ENCODE measurements around the gene FAM98A.

FAM98A gene

DNA sequence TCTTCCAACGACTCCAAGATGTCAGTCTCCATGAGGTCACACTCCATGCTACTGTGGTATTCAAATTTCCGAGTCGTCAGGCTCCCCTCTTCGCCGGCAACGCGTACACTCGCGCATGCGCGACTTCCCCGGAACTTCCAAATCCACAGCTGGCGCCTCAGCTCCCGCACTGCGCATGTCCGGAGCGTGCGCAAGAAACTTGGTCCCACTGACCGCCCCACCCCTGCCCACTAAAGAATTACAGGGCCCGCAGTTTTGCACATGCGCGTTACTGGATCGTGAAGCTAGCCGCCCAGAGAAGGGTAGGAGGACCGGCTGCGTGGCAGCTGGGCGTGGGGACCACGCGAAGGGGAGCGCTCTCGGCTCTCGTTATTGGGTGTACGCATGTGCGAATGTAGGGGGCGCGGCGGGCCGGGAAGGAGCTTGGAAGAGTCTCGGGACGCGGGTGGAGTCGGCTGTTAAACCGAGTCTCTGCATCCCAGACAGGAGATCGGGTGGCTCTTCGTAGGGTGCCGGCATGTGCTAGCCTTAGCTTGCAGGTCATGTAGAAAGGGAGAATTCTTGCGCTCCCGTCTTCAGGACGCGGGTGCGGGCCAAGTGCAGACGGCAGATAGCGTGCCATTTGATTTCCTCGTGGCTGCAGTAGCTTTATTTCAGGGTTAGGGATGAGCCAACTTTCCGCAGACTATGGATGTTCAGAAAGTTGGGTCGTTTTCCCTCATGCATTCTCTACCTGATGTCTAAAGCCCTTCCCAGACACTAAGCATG lies at the start of gene FAM98A:
Gene FAM98A, minus strand, starts transcription at position 125 of the 768 bp plus-strand sequence. Its CDS starts 78 bp downstream, at position 47.
- Mint-ChIP-seq H3K4me3 (peak within 1 kb of the TSS; percentile 88 to 91), H3K27ac (peak within 1 kb of the TSS; percentile 94 to 95), H3K27me3 (no peaks in the 10 kb centered on the region), H3K4me1 (peaks cover 35% of the 10 kb centered on the region), H3K9me3 (no peaks in the 10 kb centered on the region)
- ATAC-seq (peak; percentile 90), DNase-seq (peak; percentile 97 to 98)

DNA sequence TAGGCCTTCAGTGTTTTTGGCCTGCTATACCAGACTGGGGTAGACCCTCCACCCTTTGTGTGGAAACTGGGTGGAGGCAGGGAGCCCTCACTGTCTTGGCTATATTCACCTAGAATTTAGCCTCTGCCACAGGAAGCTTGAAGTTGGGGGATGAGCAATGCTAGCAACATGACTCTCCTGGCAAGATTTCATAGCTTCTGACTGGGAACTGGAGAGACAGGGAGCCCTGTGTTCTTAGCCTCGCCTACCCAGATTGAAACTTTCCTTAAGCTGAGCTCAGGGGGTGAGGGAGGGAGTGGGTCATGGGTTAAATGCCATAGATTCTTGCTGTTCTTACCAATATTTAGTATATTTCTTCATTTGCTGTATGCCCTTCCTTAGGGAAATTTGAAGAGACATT lies 46.8 kb upstream of the FAM98A start:
- Mint-ChIP-seq H3K27ac (no peak overlapping the region), H3K9me3 (peaks cover 7 to 9% of the 10 kb centered on the region in 2 donors), H3K4me1 (no peaks in the 10 kb centered on the region), H3K4me3 (no peak overlapping the region), H3K27me3 (peaks cover 12% of the 10 kb centered on the region)
- DNase-seq (no peak), ATAC-seq (no peak)

DNA sequence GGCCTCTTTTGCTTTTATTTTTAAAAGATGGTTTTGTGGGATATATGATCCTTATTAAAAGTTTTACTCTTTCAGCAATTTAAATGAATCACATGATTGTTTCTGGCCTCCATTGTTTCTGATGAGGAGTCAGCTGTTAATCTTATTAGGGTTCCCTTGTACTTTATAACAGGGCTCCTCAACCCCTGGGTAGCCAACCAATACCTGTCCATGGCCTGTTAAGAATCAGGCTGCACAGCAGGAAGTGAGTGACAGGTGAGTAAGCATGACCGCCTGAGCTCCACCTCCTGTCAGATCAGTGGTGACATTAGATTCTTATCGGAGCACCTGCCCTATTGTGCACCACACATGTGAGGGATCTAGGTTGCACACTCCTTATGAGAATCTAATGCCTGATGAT lies 45.1 kb upstream of the FAM98A start:
- no peak overlapping the region for H3K4me3 Mint-ChIP-seq
- no peak for DNase-seq
- H3K4me1 Mint-ChIP-seq: no peaks in the 10 kb centered on the region
- H3K27ac Mint-ChIP-seq: no peak overlapping the region
- peaks cover 7 to 9% of the 10 kb centered on the region in 2 donors for H3K9me3 Mint-ChIP-seq
- H3K27me3 Mint-ChIP-seq: peaks cover 12% of the 10 kb centered on the region
- ATAC-seq: no peak

DNA sequence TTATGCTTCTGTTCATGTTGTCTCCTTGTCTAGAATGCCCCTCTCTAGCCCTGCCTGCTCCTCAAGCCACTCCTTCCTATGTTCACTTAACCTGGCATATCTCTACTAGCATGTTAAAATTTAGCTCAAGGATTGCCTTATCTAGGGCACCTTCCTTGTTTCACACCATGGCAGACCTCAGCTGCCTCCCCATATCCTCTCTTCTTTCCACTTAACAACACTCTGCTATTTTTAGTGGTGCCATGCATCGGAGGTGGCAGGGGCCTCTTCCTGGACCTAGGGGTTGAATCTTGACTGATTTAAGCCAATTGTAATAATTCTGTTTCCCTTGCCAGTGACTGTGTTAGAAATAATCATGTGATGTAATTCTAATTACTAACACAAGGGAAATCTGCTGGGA lies 36.9 kb upstream of the FAM98A start:
- Mint-ChIP-seq H3K4me1 (no peaks in the 10 kb centered on the region), H3K27ac (no peak overlapping the region), H3K27me3 (no peaks in the 10 kb centered on the region), H3K9me3 (no peaks in the 10 kb centered on the region), H3K4me3 (no peak overlapping the region)
- DNase-seq (no peak), ATAC-seq (no peak)

DNA sequence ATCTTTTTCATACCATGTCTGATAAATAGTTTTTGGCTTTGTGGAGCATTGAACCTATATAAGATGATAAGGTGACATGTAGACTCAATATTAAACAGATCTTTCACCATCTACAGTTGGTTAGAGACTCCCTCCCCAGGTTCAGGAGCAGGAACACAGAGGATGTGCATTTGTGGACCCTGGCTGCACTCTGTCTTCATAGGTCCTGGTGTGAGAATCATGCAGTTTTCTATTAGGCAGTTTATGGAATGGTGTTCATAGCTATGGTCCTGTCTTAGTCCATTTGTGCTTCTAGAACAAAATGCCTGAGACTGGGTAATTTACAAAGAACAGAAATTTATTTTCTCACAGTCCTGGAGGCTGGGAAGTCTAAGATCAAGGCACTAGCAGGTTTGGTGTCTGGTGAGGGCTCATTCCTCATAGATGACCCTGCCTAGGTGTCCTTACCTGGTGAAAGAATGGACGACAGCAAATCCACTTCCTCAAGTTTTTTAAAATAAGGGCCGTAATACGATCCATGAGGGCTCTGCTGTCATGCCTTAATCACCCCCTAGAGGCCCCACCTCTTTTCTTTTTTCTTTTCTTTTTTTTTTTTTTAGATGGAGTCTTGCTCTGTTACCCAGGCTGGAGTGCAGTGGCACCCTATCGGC lies 35.3 kb upstream of the FAM98A start:
- no peak overlapping the region for H3K27ac Mint-ChIP-seq
- no peaks in the 10 kb centered on the region for H3K27me3 Mint-ChIP-seq
- H3K9me3 Mint-ChIP-seq: no peaks in the 10 kb centered on the region
- ATAC-seq (no peak), DNase-seq (no peak)
- no peaks in the 10 kb centered on the region for H3K4me1 Mint-ChIP-seq
- no peak overlapping the region for H3K4me3 Mint-ChIP-seq

DNA sequence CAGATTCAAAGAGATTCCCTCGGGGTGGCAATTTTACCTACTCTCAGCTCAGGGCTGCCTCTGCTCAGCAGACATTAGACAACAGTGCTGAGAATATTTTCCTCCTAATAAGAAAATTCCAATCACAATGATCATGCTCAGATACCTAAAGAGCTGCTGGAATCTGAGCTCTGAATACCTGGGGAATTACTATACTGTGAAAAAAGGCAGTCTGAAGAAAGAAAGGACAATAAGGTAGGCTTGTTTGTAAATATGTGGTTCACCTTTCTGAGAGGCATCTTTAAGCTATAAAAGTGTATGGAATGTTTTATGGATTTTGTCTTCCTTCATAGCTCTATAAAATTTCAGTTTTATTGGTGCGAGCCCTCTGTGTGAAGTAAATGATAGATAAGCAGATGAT lies 34.2 kb upstream of the FAM98A start:
- Mint-ChIP-seq H3K27ac (no peak overlapping the region), H3K9me3 (no peaks in the 10 kb centered on the region), H3K4me3 (no peak overlapping the region), H3K4me1 (no peaks in the 10 kb centered on the region), H3K27me3 (no peaks in the 10 kb centered on the region)
- ATAC-seq (no peak), DNase-seq (no peak)

DNA sequence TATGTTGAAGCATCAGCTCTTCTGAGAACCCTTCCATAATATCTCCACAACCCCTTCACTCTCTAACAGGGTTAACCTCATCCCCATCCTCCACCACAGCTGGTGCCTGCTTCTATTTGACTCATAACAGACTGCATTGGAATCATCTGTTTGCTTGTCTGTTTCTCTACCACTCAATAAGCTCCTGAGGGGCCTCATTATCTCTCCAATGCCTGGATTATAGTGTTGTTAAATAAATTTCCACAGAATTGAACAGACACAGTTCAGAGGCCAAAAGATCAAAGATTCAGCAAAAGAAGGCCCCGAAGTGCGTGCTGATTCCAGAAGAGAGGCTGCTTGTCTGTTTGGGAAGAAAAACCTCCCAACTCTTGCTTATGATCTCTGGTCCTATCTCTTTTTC lies 33.7 kb upstream of the FAM98A start:
- Mint-ChIP-seq H3K27me3 (no peaks in the 10 kb centered on the region), H3K27ac (no peak overlapping the region), H3K4me1 (no peaks in the 10 kb centered on the region), H3K9me3 (no peaks in the 10 kb centered on the region), H3K4me3 (no peak overlapping the region)
- DNase-seq (no peak), ATAC-seq (no peak)

DNA sequence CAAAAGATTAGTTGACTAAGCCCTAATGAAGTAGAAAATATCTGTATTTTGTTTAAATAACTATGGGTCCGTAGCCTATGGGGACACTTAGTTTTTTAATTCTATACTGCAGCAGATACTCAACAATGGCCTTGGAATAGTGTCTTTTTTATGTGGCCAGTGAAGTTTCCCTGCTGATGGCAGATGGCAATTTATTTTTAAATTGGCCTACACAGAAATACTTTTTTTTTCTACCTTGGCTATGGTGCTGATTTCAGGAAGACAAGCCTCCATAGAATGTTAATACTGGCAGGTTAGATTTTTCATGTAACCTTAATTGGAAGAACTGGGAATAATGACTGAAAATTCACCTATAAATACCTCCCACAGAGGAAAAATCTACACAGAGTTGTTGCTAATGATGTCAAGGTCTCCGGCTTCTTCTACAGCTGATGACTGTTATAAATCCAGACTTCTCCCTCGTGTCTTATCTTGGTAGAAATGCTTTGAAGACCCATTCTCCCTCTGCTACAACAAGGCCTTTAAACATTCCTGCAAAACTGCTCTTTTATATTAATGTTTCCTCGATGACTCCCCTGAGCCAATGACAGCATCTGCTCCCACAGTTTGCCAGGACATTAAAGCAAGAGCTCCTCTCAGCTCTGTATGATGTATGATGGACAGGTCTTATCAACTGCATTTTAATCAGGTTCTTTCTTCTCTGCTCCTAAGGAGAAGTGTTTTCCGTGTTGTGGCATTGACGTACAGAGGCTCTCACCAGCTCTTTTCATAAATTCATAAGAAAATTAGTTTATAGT lies 29.1 kb upstream of the FAM98A start:
- Mint-ChIP-seq H3K9me3 (no peaks in the 10 kb centered on the region), H3K4me1 (no peaks in the 10 kb centered on the region), H3K4me3 (no peak overlapping the region), H3K27ac (no peak overlapping the region), H3K27me3 (no peaks in the 10 kb centered on the region)
- DNase-seq: no peak
- no peak for ATAC-seq

DNA sequence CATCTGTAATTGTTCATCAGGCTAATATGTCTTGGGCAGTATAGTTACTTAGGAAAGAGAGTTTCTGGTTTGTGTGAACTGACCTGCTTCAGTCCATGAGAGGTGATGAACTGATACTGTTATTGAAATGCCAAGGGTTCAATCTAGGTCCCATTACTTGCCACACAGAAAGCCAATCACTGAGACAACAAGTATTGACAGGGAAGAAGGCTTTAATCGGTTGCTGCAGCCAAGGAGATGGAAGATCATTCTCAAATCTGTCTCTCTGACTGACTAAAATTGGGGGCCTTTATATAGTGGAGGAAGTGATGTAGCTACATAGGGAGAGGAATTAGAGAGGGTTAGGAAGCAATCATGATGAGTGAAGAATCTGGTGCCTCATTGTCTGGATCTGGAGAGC lies 19.9 kb upstream of the FAM98A start:
- no peak for ATAC-seq
- H3K27me3 Mint-ChIP-seq: no peaks in the 10 kb centered on the region
- no peak overlapping the region for H3K27ac Mint-ChIP-seq
- no peak for DNase-seq
- no peaks in the 10 kb centered on the region for H3K4me1 Mint-ChIP-seq
- no peak overlapping the region for H3K4me3 Mint-ChIP-seq
- H3K9me3 Mint-ChIP-seq: peaks cover 16 to 36% of the 10 kb centered on the region in 2 donors

DNA sequence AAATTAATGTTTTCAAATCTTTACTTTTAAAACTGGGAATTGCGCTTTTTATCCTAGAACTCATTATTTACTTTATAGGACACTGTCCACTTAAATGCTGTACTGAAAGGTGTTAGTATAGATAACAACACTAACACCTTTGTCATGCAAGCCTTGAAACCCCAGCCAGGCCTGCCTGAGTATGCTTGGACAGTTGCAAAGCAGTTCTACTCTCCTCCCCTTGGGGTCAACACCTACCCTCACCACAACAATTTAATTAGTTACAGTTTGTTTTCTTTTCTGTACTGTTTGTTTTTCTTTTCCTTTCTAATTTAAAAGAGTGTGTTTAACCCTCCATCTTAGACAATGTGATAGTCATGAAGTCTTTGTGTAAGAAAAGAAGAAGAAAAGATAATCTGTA lies 18.9 kb upstream of the FAM98A start:
- Mint-ChIP-seq H3K27ac (no peak overlapping the region), H3K4me3 (no peak overlapping the region), H3K4me1 (no peaks in the 10 kb centered on the region), H3K9me3 (peaks cover 16 to 36% of the 10 kb centered on the region in 2 donors), H3K27me3 (no peaks in the 10 kb centered on the region)
- DNase-seq (no peak), ATAC-seq (no peak)

DNA sequence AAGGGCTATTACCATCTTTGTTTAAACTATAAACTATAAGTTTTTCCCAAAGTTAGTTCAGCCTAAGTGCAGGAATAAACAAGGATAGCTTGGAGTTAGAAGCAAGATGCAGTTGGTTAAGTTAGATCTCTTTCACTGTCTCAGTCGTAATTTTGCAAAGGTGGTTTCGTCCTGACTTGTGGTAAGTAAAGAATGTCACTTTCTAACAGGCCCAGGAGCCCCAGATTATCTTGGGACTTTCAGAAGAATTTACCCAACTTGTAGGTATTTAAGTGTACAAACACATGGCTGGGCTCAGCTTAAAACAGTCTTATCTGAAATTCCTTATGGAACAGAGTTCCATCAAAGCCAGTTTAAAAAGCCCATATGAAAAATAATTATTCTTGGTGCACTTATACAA lies 18.3 kb upstream of the FAM98A start:
- DNase-seq: no peak
- no peaks in the 10 kb centered on the region for H3K27me3 Mint-ChIP-seq
- H3K9me3 Mint-ChIP-seq: peaks cover 16 to 36% of the 10 kb centered on the region in 2 donors
- H3K4me1 Mint-ChIP-seq: no peaks in the 10 kb centered on the region
- ATAC-seq: no peak
- no peak overlapping the region for H3K4me3 Mint-ChIP-seq
- H3K27ac Mint-ChIP-seq: no peak overlapping the region

DNA sequence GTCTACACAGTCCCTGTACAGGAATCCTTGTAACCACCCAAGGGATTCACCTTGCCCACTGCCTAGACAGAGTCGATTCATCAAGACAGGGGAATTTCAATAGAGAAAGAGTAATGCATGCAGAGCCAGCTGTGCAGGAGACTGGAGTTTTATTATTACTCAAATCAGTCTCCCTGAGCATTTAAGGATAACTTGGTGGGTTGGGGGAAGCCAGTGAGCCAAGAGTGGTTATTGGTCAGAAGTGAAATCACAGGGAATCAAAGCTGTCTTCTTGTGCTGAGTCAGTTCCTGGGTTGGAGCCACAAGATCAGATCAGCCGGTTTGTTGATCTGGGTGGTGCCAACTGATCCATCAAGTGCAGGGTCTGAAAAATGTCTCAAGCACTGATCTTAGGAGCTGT lies 17.8 kb upstream of the FAM98A start:
- H3K27me3 Mint-ChIP-seq: no peaks in the 10 kb centered on the region
- DNase-seq (no peak), ATAC-seq (no peak)
- H3K9me3 Mint-ChIP-seq: peaks cover 16 to 36% of the 10 kb centered on the region in 2 donors
- H3K27ac Mint-ChIP-seq: no peak overlapping the region
- no peak overlapping the region for H3K4me3 Mint-ChIP-seq
- H3K4me1 Mint-ChIP-seq: no peaks in the 10 kb centered on the region

DNA sequence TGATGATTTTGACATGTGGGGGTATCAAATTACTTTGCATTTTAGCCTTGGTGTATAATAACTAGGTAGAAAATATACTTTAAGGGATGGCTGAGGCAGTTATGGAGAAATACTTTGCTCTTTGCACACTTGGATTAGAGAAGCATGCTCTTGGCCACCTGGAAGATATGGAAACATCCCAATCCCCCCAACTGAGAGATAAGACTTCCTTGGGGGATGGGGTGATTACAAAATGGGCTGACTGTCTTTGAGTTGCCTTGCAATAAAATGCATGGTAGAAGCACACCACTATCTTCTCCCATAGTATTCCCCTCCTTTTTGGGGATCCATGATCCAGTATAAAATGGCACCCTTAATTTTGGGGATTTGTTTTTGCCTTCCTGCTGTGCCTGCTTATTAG lies 15.1 kb upstream of the FAM98A start:
- H3K27ac Mint-ChIP-seq: no peak overlapping the region

DNA sequence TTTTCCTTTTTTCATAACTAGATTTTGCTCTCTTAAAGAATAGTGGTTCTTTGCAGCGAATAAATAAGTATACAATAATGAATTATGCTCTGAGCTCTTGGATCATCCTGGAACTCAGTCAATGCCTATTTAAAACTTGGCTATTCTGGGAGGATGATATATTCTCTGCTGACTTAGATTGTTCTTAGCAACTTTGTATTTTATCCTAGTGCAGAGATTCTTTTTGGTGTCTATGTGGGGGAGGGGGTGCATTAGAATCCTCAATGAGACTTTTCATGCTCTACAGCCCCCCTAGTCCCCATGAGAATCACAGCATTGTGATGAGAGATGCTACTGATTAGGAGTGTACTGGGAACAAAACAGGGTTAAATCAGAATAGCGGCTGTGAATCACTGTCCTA lies 8.8 kb upstream of the FAM98A start:
- Mint-ChIP-seq H3K27me3 (no peaks in the 10 kb centered on the region), H3K27ac (no peak overlapping the region), H3K4me1 (no peaks in the 10 kb centered on the region), H3K9me3 (no peaks in the 10 kb centered on the region), H3K4me3 (no peak overlapping the region)
- ATAC-seq (no peak), DNase-seq (no peak)

More for the DNA sequence above, 15.1 kb upstream of the FAM98A start:
- Mint-ChIP-seq H3K4me3 (no peak overlapping the region), H3K9me3 (peaks cover 13 to 20% of the 10 kb centered on the region in 2 donors), H3K27me3 (no peaks in the 10 kb centered on the region), H3K4me1 (no peaks in the 10 kb centered on the region)
- ATAC-seq (no peak), DNase-seq (no peak)

DNA sequence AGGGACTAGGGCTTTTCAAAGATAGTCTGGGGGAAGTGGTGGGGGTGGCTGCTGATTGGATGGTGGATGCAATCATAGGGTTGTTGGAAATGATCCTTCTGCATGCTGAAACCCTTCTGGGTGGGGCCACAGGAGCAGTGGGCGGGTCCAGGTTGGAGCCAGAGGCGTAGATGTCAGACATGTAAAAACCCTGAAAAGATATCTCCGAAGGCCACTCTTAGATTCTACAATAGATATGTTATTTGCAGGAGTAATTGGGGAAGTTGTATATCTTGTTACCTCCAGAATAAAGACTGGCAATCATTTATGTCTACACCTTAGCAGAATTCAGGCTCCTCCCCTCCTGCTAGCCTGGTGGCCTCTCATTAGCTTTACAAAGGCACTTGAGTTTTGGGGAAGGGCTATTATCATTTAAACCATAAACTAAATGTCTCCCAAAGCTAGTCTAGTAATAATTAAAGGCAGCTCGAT lies 8.2 kb upstream of the FAM98A start:
- ATAC-seq: no peak
- Mint-ChIP-seq H3K4me3 (no peak overlapping the region), H3K27ac (no peak overlapping the region), H3K27me3 (no peaks in the 10 kb centered on the region), H3K4me1 (no peaks in the 10 kb centered on the region), H3K9me3 (no peaks in the 10 kb centered on the region)
- DNase-seq: no peak

DNA sequence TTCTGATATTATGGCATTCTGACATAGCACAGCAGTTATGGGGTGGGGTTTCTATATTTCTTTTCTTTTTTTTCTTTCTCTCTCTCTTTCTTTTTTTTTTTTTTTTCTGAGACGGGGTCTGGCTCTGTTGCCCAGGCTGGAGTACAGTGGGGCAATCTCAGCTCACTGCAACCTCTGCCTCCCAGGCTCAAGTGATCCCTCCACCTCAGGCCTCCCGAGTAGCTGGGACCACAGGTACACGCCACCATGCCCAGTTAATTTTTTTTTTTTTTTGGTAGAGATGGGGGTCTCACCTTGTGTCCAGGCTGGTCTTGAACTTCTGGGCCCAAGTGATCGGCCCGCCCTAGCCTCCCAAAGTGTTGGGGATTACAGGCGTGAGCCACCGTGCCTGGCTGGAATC lies 7.5 kb upstream of the FAM98A start:
- Mint-ChIP-seq H3K4me1 (no peaks in the 10 kb centered on the region), H3K27ac (no peak overlapping the region), H3K27me3 (no peaks in the 10 kb centered on the region), H3K9me3 (no peaks in the 10 kb centered on the region), H3K4me3 (no peak overlapping the region)
- DNase-seq (no peak), ATAC-seq (no peak)

Measured in stimulated activated naive CD8-positive, alpha-beta T cell treated with anti-CD3 and anti-CD28 coated beads, Interleukin-15, amount 100 ng/mL, for 72 hours (primary cell).